ENCODE results near the gene RIT2.

RIT2 gene

DNA sequence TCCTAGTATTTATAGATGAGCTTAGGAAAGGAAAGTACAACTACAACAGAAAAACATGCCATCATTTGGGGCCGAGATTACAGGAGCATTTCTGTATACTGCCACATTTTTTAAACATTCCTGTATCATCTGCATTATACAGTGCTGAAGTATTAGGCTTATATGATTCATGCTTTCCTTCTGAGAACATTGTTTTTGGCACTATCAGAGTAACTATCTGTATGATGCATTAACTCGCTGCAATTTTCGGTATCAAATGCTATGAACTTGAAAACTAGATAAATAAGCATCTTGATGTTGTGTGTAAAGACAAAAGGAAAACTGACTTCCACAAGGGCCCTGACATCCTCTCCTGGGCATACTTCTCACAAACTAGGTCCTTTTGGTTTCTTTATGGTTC lies 102.0 kb downstream of the RIT2 start:
- no peaks in the 10 kb centered on the region for H3K27me3 ChIP-seq (ENCODE audit: control insufficient read depth, insufficient read depth, low read length)

DNA sequence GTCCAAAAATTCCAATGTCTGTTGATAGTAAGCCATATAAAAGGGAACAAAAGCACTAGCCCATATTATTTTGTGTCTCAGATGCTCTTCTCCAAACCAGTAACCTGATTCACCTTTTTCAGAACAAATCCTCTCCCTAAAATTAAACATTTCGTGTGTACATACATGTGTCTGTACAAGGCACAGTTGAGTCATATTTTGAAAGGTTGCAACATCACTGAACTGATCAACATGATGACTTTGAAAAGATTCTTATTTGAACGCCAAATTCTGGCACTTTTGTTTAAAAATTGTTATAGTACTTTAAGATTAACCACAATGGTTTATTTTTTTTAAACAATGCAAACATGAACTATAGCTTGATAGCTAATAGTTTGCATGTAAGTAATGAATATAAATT lies 102.5 kb downstream of the RIT2 start:
- Histone ChIP-seq H3K9me3 (ENCODE audit: control insufficient read depth, low read length) (no peaks in the 10 kb centered on the region), H3K4me3 (ENCODE audit: low read depth, low read length) (no peak overlapping the region), H2AFZ (no peak overlapping the region), H3K27me3 (ENCODE audit: control insufficient read depth, insufficient read depth, low read length) (no peaks in the 10 kb centered on the region), H3K9ac (no peak overlapping the region), H3K27ac (no peak overlapping the region), H3K4me2 (ENCODE audit: low read length) (no peak overlapping the region), H3K4me1 (no peaks in the 10 kb centered on the region), H3K79me2 (no peaks in the 10 kb centered on the region), H3K36me3 (ENCODE audit: control insufficient read depth, insufficient read depth, low read length) (no peaks in the 10 kb centered on the region)
- TF ChIP-seq, protein P1, sequence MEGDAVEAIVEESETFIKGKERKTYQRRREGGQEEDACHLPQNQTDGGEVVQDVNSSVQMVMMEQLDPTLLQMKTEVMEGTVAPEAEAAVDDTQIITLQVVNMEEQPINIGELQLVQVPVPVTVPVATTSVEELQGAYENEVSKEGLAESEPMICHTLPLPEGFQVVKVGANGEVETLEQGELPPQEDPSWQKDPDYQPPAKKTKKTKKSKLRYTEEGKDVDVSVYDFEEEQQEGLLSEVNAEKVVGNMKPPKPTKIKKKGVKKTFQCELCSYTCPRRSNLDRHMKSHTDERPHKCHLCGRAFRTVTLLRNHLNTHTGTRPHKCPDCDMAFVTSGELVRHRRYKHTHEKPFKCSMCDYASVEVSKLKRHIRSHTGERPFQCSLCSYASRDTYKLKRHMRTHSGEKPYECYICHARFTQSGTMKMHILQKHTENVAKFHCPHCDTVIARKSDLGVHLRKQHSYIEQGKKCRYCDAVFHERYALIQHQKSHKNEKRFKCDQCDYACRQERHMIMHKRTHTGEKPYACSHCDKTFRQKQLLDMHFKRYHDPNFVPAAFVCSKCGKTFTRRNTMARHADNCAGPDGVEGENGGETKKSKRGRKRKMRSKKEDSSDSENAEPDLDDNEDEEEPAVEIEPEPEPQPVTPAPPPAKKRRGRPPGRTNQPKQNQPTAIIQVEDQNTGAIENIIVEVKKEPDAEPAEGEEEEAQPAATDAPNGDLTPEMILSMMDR (IDR thresholded peaks at IDR 0.05), result no peak

More for the DNA sequence above, 102.0 kb downstream of the RIT2 start:
- no peak overlapping the region for H3K27ac ChIP-seq
- TF ChIP-seq, protein P1 (IDR thresholded peaks at IDR 0.05), result no peak
- H3K4me1 ChIP-seq, result no peaks in the 10 kb centered on the region
- no peak overlapping the region for H3K4me3 ChIP-seq (ENCODE audit: low read depth, low read length)
- H3K79me2 ChIP-seq, result no peaks in the 10 kb centered on the region
- no peak overlapping the region for H3K4me2 ChIP-seq (ENCODE audit: low read length)
- no peak overlapping the region for H2AFZ ChIP-seq
- H3K9me3 ChIP-seq (ENCODE audit: control insufficient read depth, low read length), result no peaks in the 10 kb centered on the region
- H3K36me3 ChIP-seq (ENCODE audit: control insufficient read depth, insufficient read depth, low read length), result no peaks in the 10 kb centered on the region
- H3K9ac ChIP-seq, result no peak overlapping the region

DNA sequence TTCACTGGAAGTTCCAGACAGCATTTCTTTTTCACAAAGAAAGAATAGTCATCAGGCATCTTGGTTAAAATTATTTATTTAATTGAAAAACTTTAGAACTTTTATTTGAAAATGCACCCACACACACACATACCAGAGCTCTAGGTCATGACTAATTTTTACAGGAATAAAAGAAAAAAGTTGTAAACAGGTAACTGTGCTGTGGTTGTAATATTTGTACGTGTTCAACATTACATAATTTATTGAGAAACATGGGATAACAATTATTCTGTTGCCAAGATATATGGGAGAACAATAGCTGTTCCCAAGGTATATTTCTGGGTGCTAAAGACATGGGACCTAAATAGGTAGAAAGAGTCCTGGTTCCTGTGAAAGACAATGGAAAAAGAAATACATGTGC lies 104.9 kb downstream of the RIT2 start:
- Histone ChIP-seq H2AFZ (no peak overlapping the region), H3K27me3 (ENCODE audit: control insufficient read depth, insufficient read depth, low read length) (no peaks in the 10 kb centered on the region), H3K36me3 (ENCODE audit: control insufficient read depth, insufficient read depth, low read length) (no peaks in the 10 kb centered on the region), H3K4me3 (ENCODE audit: low read depth, low read length) (no peak overlapping the region), H3K4me2 (ENCODE audit: low read length) (no peak overlapping the region), H3K79me2 (no peaks in the 10 kb centered on the region), H3K9me3 (ENCODE audit: control insufficient read depth, low read length) (no peaks in the 10 kb centered on the region), H3K27ac (no peak overlapping the region), H3K9ac (no peak overlapping the region), H3K4me1 (no peaks in the 10 kb centered on the region)
- TF ChIP-seq, protein P1 (IDR thresholded peaks at IDR 0.05), result no peak

DNA sequence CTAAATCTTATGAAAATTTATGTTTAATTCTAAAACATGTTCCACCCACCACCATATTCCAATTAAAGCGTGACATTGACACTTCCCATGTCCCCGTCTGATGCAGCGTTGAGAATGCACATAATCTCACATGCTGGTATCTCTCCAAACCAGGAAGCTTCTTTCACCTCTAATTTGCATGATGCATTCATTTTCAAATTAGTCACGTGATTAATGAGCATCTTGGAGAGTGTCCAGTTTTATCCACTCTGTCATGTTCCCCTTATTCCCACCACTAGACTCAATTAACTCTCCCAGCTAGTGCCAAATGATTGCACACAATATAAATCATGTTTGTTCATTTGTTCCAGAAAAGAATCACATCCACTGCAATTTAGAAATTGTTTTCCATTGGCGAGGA lies 105.8 kb downstream of the RIT2 start:
- H3K9ac ChIP-seq, result no peak overlapping the region
- H3K27me3 ChIP-seq (ENCODE audit: control insufficient read depth, insufficient read depth, low read length), result no peaks in the 10 kb centered on the region
- H2AFZ ChIP-seq, result no peak overlapping the region
- TF ChIP-seq, protein P1 (IDR thresholded peaks at IDR 0.05), result no peak
- no peak overlapping the region for H3K4me2 ChIP-seq (ENCODE audit: low read length)
- no peaks in the 10 kb centered on the region for H3K9me3 ChIP-seq (ENCODE audit: control insufficient read depth, low read length)
- no peak overlapping the region for H3K4me3 ChIP-seq (ENCODE audit: low read depth, low read length)
- H3K79me2 ChIP-seq, result no peaks in the 10 kb centered on the region
- no peaks in the 10 kb centered on the region for H3K36me3 ChIP-seq (ENCODE audit: control insufficient read depth, insufficient read depth, low read length)
- no peak overlapping the region for H3K27ac ChIP-seq
- H3K4me1 ChIP-seq, result no peaks in the 10 kb centered on the region

DNA sequence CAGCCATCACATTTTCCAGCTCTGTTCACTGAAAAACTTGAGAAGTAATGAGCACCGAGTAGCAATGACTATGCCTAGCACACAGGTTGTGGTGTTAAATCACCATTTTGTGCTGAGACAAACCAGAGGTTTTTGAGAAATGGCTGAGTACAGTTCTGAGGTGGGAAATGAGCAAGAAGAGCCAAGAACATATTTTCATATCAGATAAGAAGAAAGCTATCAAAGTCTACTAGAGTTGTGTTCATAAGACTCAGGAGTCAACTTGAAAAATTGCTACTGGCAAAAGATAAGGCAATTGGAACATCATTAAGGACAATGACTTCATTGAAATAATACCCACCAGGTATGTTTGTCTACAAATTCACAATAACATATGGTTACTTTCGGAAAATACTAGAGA lies 108.1 kb downstream of the RIT2 start:
- Histone ChIP-seq H3K27me3 (ENCODE audit: control insufficient read depth, insufficient read depth, low read length) (no peaks in the 10 kb centered on the region), H3K9me3 (ENCODE audit: control insufficient read depth, low read length) (no peaks in the 10 kb centered on the region), H3K36me3 (ENCODE audit: control insufficient read depth, insufficient read depth, low read length) (no peaks in the 10 kb centered on the region), H3K79me2 (no peaks in the 10 kb centered on the region), H3K4me2 (ENCODE audit: low read length) (no peak overlapping the region), H3K4me1 (no peaks in the 10 kb centered on the region), H2AFZ (no peak overlapping the region), H3K9ac (no peak overlapping the region), H3K27ac (no peak overlapping the region), H3K4me3 (ENCODE audit: low read depth, low read length) (no peak overlapping the region)
- TF ChIP-seq, protein P1 (IDR thresholded peaks at IDR 0.05), result no peak
